ENCODE data around the gene NEFH.

- TF ChIP-seq POLR2AphosphoS5 (IDR thresholded peaks at IDR 0.05; ENCODE audit: low read depth, low read length): no peak
- no peak for TF ChIP-seq TAF1 (IDR thresholded peaks at IDR 0.05; ENCODE audit: borderline replicate concordance, insufficient read depth, low read length)
- no peak for TF ChIP-seq SIN3A (IDR thresholded peaks at IDR 0.05; ENCODE audit: borderline replicate concordance, insufficient read depth, low read length)
- no peak for TF ChIP-seq FOXP2 (optimal IDR thresholded peaks at IDR 0.05; ENCODE audit: borderline replicate concordance, extremely low read depth, extremely low read length, insufficient read depth)
Observed at GRCh38 chr22:29511126-29511862, 31.3 kb downstream of the NEFH start.
